EH (cell line): ENCODE results near the gene SDHA.
"Not testable (repeated sequence)": the region's sequence is repeated elsewhere in the genome, so short reads cannot be mapped to it uniquely, and the experiment has no call there.

Source experiments
- DNase-seq: peaks from one replicate; pipeline ENCODE4 v3.0.0-alpha.2; 2015; ENCODE audit warnings: low read depth

The SDHA gene

GRCh38 chr5:198516-199196 is 19.5 kb upstream of the SDHA start:
- no peak for DNase-seq

- DNase-seq, result no peak
These were observed 18.7 kb upstream of the SDHA start for GRCh38 chr5:199197-199949.

GRCh38 chr5:199950-200645 is 18.0 kb upstream of the SDHA start:
- no peak for DNase-seq

- no peak for DNase-seq
These were observed 17.1 kb upstream of the SDHA start for GRCh38 chr5:200985-201384.

- no peak for DNase-seq
These were observed 16.4 kb upstream of the SDHA start for GRCh38 chr5:201672-202071.

- DNase-seq, result no peak
These were observed 14.7 kb upstream of the SDHA start for GRCh38 chr5:203246-203930.

- DNase-seq, result no peak
These were observed 14.1 kb upstream of the SDHA start for GRCh38 chr5:204001-204400.

GRCh38 chr5:204462-204861 is 13.7 kb upstream of the SDHA start:
- no peak for DNase-seq

GRCh38 chr5:204966-205670 is 13.0 kb upstream of the SDHA start:
- DNase-seq, result no peak

- no peak for DNase-seq
These were observed 11.7 kb upstream of the SDHA start for GRCh38 chr5:206406-206805.

GRCh38 chr5:206927-207536 is 11.1 kb upstream of the SDHA start:
- DNase-seq, result no peak

GRCh38 chr5:207599-207998 is 10.5 kb upstream of the SDHA start:
- peak; percentile 79 for DNase-seq

- no peak for DNase-seq
These were observed 9.5 kb upstream of the SDHA start for GRCh38 chr5:208449-209114.

- no peak for DNase-seq
These were observed 4.2 kb upstream of the SDHA start for GRCh38 chr5:213803-214395.

- peak; percentile 70 for DNase-seq
These were observed 2.9 kb upstream of the SDHA start for GRCh38 chr5:215256-215655.

- DNase-seq, result not testable (repeated sequence)
These were observed 2.0 kb upstream of the SDHA start for GRCh38 chr5:216076-216475.

GRCh38 chr5:218457-219291 is 554 bp downstream of the SDHA start:
- peak; percentile 57 for DNase-seq

- peak; percentile 53 for DNase-seq
These were observed 1.3 kb downstream of the SDHA start for GRCh38 chr5:219460-219863.

GRCh38 chr5:219991-220390 is 1.9 kb downstream of the SDHA start:
- DNase-seq, result peak; percentile 16
